ENCODE data around the gene DAP3.
"Not testable (repeated sequence)": the region's sequence is repeated elsewhere in the genome, so short reads cannot be mapped to it uniquely, and the experiment has no call there.

The DAP3 gene

DNA sequence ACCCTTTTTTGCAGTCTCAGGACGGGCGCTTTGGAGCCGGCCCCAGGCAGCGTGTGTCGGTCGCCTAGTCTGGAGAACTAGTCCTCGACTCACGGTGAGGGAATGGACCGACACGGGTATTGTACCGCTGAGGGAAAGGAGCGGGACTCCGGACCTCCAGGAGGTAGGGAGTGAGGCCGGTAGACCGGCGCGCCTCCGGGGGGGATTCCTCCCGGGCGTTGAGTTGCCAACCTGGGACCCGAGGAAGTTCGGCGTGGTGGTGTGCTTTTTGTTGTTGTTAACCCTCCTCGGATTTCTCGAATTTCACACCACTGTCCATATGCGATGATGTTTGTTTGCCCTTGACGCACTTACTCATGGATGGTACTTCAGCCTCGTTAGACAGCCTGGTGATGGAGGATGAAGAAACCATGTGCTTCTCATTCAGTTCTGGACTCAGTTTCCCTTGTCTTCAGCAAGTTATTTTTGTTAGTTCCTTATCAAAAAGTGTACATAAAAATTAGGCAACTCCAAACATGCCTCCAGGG lies at the start of gene DAP3:
TSS of gene DAP3 (plus strand) at position 11 of the 527 bp plus-strand sequence. CDS start 20,689 bp downstream, outside the sequence.
- not testable (repeated sequence) for DNase-seq

DNA sequence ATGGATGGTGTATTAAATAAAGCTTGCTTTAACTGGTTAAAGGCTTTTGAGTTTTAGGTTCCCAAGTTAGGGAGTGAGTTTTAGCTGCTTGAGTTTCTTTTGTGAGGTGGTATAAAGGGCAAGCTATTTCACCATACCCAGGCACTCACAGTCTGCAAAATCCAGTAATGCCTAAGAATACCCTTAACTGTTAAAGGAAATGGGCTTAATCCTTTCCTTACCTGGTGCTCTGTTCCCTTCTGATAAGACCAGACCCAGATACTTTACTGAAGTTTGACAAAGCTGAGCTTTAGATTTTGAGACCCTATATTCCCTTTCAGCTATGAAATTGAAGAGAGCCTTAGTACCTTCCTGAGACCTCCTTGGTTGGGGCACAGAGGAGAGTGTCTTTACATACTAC lies 48.5 kb upstream of the DAP3 start:
- DNase-seq, result no peak

DNA sequence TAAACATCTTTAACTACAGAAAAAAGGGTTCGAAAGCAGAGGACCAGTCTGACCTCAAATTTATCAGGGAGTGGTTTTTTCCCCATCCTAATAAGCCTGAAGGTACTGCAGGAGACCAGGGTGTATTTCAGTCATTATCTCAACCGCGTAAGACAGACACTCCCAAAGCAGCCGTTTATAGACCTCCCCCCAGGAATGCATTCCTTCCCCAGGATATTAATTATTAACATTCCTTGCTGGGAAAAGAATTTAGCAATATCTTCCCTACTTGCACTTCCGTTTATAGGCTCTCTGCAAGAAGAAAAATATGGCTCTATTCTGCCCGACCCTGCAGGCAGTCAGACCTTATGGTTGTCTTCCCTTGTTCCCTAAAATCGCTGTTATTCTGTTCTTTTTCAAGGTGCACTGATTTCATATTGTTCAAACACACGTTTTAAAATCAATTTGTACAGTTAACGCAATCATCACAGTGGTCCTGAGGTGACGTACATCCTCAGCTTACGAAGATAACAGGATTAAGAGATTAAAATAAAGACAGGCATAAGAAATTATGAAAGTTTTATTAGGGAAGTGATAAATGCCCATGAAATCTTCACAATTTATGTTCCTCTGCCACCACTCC lies 46.2 kb upstream of the DAP3 start:
- not testable (repeated sequence) for DNase-seq

GRCh38 chr1:155643230-155643629 lies 45.7 kb upstream of the DAP3 start:
- DNase-seq, result no peak

GRCh38 chr1:155645034-155645598 lies 43.8 kb upstream of the DAP3 start:
- no peak for DNase-seq

GRCh38 chr1:155645648-155646047 lies 43.2 kb upstream of the DAP3 start:
- DNase-seq, result no peak

DNA sequence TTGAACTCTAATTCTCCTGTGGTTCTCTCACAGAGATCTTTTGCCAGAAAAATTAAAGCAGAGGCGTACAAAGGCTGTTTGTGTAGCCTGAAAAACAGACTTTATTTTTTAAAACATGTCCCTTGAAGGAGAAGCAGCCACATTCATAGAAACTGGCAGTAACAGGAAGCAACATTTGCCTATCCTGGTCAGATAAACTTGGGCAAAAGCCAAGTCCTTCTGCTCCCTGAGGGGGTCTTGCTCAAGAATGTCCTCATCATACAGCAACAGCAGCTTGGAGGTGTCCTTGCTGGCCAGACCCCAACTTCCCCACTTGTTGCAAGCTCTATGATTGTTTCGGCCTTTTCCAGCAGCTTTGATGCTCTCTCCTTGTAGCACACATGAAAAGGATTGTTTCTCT lies 42.6 kb upstream of the DAP3 start:
- no peak for DNase-seq

- DNase-seq, result no peak
Measured at GRCh38 chr1:155648207-155649147, 40.4 kb upstream of the DAP3 start.

DNA sequence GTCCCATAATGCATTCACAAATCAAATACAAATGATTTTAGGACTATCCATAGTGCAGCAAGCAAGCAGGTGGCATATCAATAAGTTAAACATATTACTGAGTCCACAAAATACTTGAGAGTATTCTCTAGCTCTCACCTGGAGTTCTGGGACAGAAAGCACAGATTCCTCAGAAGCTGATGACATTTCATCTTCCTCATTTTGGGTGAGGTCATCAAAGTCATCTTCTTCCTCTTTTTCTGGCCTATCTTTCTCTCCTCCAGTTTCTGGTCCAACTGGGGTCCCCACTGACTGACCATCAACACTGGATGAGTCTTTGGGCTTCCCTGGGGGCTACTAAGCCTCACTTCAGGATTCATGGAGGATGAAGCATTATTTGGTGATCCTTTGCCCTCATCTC lies 39.2 kb upstream of the DAP3 start:
- no peak for DNase-seq

DNA sequence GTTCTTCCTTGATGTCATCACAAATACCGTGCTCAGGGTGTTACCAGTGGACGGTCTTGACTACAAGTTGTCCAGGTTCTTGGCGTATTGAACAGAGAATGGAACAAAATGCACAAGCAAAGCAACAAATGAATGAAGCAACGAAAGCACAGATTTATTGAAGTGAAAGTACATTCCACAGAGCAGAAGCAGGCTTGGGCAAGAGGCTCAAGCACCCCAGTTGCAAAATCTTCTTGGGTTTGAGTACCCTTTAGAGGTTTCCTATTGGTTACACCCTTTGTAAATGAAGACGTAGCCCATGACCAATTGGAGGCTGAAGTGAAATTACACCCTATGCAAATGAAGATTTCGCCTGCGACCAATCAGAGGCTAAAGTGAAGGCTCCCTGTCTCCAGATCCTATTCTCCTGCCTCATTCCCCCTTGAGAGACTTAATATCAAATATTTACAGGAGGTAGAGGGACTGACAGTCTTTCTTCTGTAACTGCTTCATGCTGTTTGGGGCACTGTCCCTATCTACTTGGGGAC lies 38.6 kb upstream of the DAP3 start:
- DNase-seq, result no peak

DNA sequence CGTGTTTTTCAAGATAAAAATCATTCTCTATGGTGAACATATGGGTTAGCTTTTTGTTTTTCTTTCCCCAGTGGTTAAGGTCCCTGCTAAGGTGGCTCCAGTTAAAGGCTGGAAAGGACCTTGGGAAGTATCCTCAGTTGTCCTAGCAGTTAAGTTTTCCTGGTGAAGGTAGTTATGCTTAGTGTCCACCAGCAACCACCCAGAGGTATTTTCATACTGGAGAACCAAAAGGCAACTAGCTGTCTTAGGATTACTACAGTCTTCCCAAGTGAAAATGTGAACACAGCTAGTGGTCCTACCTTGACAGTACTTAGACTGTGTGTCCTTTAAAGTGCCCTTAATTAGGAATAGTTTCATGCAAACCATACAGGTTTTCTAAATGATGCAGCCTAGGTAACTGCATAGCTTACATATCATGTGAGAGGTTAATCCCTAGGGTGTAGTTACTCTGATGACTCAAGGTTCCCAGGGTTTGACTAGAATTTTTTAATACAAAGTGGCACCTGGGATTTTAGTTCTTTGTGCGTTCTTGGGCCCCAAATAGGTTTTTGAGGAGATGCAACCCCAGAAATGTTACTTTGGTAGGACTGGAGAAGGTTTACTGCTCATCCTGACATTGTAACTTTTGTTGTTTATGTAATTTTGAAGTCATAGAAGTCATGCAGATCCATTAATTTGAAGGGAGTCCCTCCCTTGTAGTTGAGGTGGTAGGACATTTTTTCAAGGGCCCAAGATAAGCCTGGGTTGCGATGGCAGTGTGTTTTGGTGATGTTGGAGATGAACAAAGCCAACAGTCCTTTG lies 36.8 kb upstream of the DAP3 start:
- DNase-seq, result no peak

GRCh38 chr1:155652951-155653350 lies 35.9 kb upstream of the DAP3 start:
- no peak for DNase-seq

- DNase-seq, result no peak
Measured at GRCh38 chr1:155657463-155657862, 31.4 kb upstream of the DAP3 start.

GRCh38 chr1:155661239-155661638 lies 27.7 kb upstream of the DAP3 start:
- DNase-seq, result not testable (repeated sequence)

DNA sequence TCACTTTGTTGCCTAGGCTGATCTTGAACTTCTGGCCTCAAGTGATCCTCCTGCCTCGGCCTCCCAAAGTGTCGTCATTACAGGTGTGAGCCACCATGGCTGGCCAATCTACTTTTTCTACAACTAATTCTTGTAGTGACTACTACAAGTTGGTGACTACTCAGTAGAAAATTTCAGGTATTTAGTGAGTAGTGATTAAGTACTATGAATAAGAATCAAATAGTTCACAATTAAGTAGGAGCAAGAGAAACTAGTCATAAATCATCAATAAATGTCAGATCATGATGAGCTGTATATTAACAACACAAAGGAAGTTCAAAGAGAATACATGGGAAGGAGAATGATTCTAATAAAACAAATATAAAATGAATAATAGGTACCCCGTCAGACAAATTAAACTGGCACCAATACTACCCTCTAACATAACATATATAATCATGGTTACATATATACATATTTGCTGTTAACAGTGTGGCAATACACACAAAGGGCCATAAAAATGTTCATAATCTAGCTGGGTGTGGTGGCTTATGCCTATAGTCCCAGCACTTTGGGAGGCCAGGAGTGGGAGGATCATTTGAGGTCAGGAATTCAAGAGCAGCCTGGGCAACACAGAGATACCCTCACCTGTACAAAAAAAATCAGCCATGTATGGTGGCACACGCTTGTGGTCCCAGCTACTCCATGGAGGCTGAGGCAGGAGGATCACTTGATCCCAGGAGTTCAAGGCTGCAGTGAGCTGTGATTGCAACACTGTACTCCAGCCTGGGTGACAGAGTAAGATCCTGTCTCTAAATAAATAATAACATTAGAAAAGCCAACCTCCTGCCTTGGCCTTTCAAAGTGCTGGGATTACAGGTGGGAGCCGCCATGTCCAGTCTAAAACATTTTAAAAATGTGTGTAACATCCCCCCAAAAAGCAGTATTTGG lies 19.4 kb upstream of the DAP3 start:
- no peak for DNase-seq

DNA sequence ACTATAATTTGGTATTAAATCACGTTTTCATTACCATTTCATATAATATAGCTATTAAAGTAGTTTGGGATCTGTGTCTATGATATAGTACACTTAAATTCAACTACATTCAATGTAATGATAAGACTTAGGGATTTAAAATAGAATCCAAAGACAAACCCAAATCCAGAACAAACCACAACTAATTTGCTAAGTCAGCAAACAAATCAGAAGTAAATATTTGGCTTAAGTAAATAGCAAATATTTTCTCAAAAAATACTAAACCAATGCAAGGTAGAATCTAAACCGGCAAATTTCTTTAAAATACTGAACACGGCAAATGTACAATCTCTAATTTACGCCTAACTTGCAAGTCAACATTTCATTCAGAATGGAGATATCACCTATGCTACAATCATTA lies 17.1 kb upstream of the DAP3 start:
- DNase-seq, result no peak

GRCh38 chr1:155673003-155673402 lies 15.9 kb upstream of the DAP3 start:
- no peak for DNase-seq

GRCh38 chr1:155678027-155678426 lies 10.9 kb upstream of the DAP3 start:
- DNase-seq, result no peak

DNA sequence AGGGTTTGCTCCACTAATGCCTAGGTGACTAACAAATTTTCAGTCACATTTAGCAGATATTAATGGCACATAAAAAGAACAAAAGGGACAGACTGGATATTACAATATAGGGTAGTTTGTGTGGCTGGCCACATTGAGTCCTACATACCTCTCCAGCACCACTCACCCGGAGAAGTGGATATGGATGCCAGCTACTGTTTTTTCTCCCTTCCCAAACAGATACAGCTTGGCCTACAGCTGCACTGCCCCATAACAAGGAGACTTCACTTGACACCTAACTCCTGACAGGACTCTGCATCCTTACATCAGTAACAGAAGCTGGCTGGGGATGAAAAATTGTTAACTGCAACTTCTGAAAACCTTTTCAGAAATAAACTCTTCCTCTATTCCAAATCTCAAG lies 9.9 kb upstream of the DAP3 start:
- not testable (repeated sequence) for DNase-seq

- DNase-seq, result no peak
Measured at GRCh38 chr1:155680531-155680930, 8.4 kb upstream of the DAP3 start.

DNA sequence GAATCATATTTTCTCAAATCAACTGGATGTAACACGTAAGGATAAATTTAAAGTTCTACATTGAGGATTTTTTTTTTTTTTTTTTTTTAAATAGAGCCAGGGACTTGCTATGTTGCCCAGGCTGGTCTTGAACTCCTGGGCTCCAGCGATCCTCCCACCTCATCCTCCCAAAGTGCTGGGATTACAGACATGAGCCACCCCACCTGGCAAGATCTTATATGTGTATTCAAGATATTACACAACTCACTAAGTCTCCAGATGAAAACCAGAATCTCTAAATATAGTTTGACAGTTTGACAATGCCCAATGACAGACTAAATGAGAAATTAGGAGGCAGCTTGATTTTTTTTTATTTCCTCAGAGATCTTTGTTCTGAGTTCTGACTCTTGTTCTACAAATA lies 7.1 kb upstream of the DAP3 start:
- no peak for DNase-seq

Measured in activated CD4-positive, alpha-beta T cell treated with anti-CD3 and anti-CD28 coated beads for 48 hours (primary cell).